ENCODE measurements around the gene SLTM.

- TF ChIP-seq CTCF (IDR thresholded peaks at IDR 0.05) (no peak), POLR2A (IDR thresholded peaks at IDR 0.05) (no peak)
Measured at GRCh38 chr15:58952751-58953150, 19.3 kb upstream of the SLTM start.

Measured in sigmoid colon (tissue), 3 donors.